SIG-M5 treated with dmso at 0.1 percent for 504 hours (cell line): Measurements from ENCODE around the gene TNS3.

Source experiments
- DNase-seq: peaks from one replicate; lab custom pipeline; 2025; ENCODE audit not compliant: unreplicated experiment; lab: John Stamatoyannopoulos, UW

TNS3 gene

DNA sequence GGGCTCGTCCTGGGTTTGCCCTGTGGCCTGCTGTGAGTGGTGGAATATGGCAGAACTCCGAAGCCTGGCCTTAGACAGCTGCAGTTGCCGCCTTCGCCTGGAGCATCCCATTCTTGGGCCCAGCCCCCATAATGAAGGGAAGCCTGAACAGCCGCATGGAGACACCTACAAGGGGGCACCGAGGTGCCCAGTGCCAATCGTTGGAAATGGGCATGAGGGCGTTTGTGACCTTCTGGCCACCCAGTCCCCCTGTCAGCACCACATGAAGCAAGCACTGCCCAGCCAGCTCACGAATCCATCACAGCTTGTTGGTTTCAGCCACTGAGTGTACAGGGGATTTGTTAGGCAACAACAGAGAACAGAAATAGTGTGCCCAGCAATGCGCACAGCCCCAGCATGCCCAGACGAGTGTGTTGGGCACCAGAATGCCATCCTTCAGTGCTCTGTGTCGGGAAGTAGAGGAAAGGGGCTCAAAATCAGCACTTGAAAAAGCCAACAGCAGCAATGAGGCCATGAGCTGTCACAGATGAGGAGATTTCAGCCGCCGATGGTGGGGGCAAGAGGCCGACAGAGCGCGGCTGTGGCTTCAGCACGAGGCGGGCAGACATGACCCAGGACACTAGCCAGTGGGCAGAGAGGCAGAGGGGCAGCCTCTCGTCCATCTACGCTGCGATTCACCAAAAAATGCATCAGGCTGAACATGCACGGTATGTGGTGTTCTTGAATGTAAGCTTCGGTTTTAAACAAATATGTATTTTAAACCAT, 91.2 kb downstream of the TNS3 start:
- no peak for DNase-seq

DNA sequence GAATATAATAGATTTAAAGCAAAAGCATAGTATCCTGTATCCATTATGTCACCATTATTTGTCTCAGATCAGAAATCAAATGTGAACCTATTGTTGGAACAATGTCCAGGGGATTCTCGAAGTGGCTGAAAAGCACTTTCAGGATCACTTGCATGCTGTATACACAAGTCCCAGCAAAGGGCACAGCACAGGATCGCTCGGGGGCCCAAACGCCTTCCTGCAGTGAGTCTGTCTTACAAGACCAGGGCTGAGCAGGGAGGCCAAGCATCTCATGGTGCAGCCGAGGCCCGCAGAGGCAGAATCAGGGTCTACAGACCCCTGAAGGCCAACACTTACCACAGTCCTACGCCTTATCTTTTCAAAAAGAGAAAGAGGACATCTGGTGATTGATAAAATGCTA, 92.3 kb downstream of the TNS3 start:
- no peak for DNase-seq

DNA sequence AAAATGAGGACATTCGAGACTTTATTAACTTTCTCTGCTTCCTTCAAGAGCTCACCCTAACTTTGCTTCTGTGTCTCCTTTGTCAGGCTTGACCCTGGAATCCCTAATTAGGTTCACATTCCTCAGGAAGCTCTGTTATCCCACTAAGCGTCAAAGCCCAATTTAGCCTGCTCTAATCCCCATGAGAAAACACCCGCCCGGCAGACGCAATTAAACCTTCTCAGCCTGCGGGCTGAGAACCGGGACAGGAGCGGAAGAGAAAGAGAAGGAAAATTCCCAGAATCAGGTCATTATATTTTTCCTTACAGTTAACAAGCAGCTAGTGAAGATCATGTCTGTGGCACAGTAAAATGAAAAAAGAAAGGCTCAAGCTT, 93.0 kb downstream of the TNS3 start:
- no peak for DNase-seq

DNA sequence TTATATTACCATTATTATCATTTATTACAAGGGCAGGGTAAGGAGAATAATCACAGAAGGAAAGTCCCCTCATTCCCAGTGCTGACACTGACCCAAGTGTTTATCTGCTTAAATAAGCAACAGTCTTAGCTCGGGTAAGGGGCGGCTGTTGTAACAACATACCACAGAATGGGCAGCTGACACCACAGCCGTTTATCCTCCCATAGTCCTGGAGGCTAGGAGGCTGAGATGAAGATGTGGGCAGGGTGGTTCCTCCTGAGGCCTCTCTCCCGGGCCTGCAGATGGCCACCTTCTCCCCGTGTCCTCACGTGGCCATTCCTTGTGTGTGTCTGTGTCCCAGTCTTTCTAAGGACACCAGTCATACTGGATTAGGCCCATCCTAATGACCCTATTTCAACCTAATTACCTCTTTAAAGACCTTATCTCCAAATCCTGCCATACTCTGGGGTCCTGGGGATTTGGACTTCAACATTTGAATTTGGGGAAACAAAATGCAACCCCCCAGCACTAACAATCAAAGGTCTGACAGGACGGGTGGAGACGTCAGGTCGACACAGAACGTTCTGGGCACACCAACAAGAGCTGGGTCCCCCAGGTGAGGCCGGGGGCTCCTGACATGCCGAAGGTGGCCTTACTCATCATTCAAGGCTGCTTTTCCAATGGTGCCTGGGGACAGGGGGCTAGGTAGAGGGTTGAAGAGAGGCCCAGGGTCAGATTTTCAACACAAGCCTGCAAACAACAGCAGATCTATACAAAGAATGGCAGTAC, 93.5 kb downstream of the TNS3 start:
- DNase-seq, result no peak

- no peak for DNase-seq
Observed at GRCh38 chr7:47485640-47486435, 96.1 kb downstream of the TNS3 start.

- no peak for DNase-seq
Observed at GRCh38 chr7:47484923-47485639, 96.8 kb downstream of the TNS3 start.

- DNase-seq, result no peak
Observed at GRCh38 chr7:47484457-47484856, 97.5 kb downstream of the TNS3 start.

- DNase-seq, result no peak
Observed at GRCh38 chr7:47483604-47484273, 98.2 kb downstream of the TNS3 start.

DNA sequence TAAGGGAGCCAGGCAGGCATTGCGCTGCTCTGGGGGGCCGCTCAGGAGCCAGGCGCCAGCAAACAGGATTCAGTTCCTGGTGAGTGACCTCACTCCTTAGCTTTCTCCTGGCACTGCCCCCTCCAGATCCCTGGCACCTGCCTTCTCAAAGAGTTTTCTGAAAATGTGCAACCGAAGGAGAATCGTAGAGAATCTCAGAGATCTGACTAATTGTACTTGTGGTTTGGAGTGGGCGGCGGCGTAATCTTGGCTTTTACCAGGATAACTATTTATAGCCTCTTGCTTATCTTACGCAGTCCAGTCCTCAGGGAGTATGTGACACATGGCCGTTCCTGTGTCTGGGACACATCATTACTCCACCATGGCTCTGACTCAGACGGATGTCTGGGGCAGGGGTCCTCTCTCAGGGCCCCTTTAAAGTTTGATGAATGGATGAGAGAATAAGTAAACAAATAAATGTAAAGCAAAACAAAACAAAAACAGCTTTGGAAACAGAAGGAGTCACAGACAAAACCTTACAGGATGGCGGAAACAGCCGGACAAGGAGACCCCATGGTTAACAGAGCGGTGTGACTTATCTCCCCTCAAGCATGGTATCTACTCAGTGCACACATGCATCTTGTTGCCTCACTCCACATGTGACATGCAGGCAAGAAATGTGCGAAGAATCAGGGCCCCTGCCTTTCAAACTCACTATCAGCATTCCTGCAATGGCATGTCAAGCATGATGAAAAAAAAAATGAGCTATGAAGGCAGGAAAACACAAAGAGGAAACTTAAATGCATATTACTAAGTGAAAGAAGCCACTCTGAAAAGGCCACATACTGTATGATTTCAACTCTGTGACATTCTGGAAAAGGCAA, 99.7 kb downstream of the TNS3 start:
- DNase-seq, result peak; percentile 67

- no peak for DNase-seq
Observed at GRCh38 chr7:47481541-47482012, 100.3 kb downstream of the TNS3 start.

- no peak for DNase-seq
Observed at GRCh38 chr7:47480576-47481538, 101.1 kb downstream of the TNS3 start.

DNA sequence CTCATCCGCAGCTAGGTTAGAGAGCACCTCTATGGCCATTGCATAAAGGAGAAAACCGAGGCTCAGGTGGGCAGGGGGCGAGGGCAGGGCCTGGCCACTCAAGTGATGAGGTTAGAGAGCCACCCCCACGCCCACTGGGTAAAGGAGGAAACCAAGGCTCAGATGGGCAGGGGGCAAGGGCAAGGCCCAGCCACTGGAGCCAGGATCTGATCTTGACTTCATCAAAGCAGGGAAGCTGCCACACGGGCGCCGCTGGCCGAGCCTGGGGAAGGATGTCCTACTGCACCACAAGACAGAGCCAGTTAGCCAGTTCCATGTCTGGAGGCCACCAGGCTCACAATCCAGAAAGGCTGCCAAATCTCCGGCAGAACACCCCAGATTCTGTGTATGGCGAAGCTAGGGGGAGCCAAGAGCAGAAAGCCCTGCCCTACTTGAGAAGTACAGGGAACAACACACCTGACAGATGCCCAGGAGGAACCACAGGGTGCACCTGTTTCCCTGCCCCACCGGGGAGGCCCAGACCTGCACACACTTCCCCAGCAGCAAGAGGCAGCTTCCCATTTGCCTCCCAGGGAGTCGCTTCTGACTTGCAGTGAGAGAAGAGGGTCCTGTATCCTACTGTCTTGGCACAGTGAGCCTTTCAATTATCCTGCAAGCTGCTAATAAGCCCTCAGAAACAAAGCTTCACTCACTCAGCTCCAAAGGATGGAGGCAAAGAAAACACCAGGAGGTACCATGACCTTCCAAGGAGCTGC, 101.9 kb downstream of the TNS3 start:
- no peak for DNase-seq

DNA sequence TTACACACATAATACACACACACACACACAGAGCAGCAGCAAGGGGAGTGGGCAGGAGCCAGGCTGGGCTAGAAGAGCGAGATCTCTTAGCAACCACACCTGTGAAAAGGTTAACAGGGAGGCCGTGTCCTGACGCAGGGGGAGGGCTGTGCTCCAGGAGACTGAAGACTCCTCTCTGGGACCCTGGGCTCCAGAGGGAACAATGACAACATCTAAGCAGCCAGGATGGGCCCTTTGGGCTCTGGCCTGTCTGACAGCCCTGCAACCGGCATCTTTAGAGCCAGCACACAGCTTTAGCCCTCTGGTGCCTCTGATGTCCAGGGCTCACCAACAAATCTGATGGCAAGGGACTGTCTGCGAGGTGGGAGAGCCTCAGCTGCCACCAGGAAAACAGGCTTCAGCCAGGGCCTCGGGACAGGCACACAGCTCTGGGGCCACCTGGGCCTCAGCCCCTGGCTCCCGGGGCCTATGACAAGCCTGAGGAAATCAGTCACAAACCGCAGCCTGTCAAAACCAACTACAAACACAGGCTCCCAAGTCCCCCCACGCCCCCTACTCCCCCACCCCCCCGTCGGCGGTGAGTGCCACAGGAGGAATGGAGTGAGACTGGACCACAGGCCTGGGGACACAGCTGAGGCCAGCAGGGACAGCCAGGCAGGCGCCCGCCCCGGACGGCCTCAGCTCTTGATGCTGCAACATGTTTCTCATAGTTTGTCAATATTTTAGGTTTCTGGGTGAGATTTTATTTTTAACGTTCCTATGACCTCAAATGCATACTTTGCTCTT, 102.8 kb downstream of the TNS3 start:
- no peak for DNase-seq

DNA sequence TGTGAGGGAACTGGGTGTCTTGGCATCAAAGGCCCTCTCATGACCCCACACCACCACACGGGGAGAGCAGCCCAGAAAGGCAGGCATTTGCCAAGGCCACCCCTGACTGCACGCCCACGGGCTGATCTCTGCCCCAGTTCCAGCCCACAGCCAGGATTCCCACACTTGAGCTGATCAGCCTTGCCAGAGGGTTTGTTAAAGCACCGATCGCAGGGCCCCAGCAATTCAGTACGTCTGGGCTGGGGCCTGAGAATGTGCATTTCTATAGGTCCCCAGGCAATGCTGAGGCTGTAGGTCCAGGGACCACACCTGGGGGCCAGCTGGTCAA, 103.9 kb downstream of the TNS3 start:
- DNase-seq, result no peak

DNA sequence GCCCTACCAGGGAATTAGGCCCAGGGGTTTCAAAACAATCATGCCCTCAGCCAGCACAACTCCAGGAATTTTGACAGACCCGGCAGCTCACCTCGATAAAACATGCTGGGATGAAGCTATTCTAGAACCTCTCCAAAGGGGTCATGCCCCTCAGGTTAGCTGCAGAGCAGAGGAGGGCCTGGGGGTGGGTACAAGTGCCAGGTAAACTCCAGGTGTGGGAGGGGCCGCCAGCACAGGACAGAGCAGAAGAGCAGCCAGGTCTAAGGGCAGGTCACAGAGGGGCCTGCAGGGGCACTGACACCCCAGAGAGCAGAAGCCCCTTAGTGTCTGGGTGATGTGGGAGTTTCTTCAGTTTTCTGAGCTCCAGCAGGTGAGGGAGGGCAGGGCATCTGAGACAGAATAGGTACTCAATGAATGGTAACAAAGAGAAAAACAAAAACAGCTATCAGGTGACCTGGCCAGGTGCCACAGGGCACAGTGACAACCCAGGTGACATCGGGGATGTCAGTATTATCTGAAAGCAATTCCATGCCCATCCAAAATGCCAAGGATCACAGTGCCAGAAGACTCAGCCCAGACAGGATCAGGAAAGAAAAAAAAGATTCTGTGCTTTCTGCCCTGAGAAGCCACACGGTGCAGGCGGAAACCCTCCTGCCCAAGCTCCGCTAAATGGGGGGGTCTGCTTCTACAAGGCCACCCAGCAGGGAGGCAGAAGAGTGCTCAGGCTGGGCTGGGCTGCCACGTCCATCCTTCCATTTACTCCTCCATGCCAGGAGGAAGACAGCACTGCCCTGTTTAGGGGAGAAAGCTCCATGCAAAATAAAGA, 104.5 kb downstream of the TNS3 start:
- no peak for DNase-seq

GRCh38 chr7:47475880-47476227, 106.1 kb downstream of the TNS3 start:
- DNase-seq, result peak; percentile 76
